Endothelial cell of umbilical vein (primary cell): ENCODE measurements around the gene FOXK1. TPM values are rescaled to one million over a fixed set of nuclear protein-coding genes. Genes with fewer than 3 reads are reported as not detected.

ENCODE experiments used
- BruUV-seq: library from RNA; stranded (reverse); fragments of 400-500 nt; replicated peaks from 2 replicates; lab custom pipeline; 2021; lab: Mats Ljungman, UMichigan
- CTCF ChIA-PET: fragments of 300-600, 350-600 bp; sonication (Branson Sonifier 250); formaldehyde crosslinking; loops from one replicate; lab custom pipeline; 2021; ENCODE audit warnings: antibody characterized with exemption, inconsistent platforms; lab: Charles Lee
- POLR2A ChIA-PET: fragments of 300-600, 350-600 bp; sonication (Branson Sonifier 250); formaldehyde crosslinking; loops from one replicate; lab custom pipeline; 2021; ENCODE audit warnings: antibody characterized with exemption, inconsistent platforms; lab: Charles Lee
- DNase-seq: peaks from one replicate; pipeline ENCODE4 v3.0.0-alpha.2; 2011; ENCODE audit warnings: low read depth, low spot score
- FAIRE-seq: peaks from 2 replicates; lab custom pipeline; 2011; peaks lifted over from hg19 to GRCh38; lab: Jason Lieb, UNC
- H2AFZ ChIP-seq: 2 replicates; pipeline ENCODE4 v1.6.0; 2012; ENCODE audit warnings: low read depth, low read length, control low read depth, inconsistent platforms
- H3K27ac ChIP-seq: 2 replicates; pipeline ENCODE4 v1.5.1; 2011; ENCODE audit warnings: low read depth, mild to moderate bottlenecking, control low read depth, low read length, moderate library complexity; ENCODE audit not compliant: insufficient read depth
- H3K27me3 ChIP-seq, 2 experiments: 2 replicates each; pipeline versions ENCODE4 v1.6.0 to v1.6.1; 2011; ENCODE audit warnings: low read length in 2 of 2, mixed read lengths in 1 of 2; ENCODE audit not compliant: control insufficient read depth in 2 of 2, insufficient read depth in 2 of 2
- H3K36me3 ChIP-seq, 2 experiments: 2 replicates in 1 of 2; 3 replicates in 1 of 2; pipeline ENCODE4 v1.5.1; 2011; ENCODE audit warnings: low read length in 2 of 2, mild to moderate bottlenecking in 1 of 2, moderate library complexity in 1 of 2; ENCODE audit not compliant: control insufficient read depth in 2 of 2, insufficient read depth in 2 of 2; ENCODE audit errors: extremely low read depth in 1 of 2
- H3K4me1 ChIP-seq: 3 replicates; pipeline ENCODE4 v1.5.1; 2011; ENCODE audit warnings: mild to moderate bottlenecking, low read length; ENCODE audit not compliant: control insufficient read depth, insufficient read depth; ENCODE audit errors: extremely low read depth
- H3K4me2 ChIP-seq: 2 replicates; pipeline ENCODE4 v1.6.1; 2011; ENCODE audit warnings: low read length, control low read depth, mixed read lengths; ENCODE audit not compliant: insufficient read depth
- H3K4me3 ChIP-seq, 3 experiments: fragments of 200-600 bp in 1 of 3; sonication (generic), shearing (Covaris generic) in 1 of 3; replicated peaks in 1 of 3; 2 replicates each; pipeline ENCODE4 v1.5.1; 2011 to 2016; ENCODE audit warnings: control low read depth in 3 of 3, low read length in 3 of 3, mild to moderate bottlenecking in 2 of 3, inconsistent platforms in 1 of 3, low read depth in 1 of 3, moderate library complexity in 1 of 3; ENCODE audit not compliant: insufficient read depth in 1 of 3
- H3K79me2 ChIP-seq: 2 replicates; pipeline ENCODE4 v1.6.0; 2012; ENCODE audit warnings: low read length, inconsistent platforms; ENCODE audit not compliant: control insufficient read depth, insufficient read depth
- H3K9ac ChIP-seq: replicated peaks from 2 replicates; pipeline ENCODE3; 2011; ENCODE audit warnings: low read length, control low read depth; ENCODE audit not compliant: insufficient read depth; ENCODE audit errors: extremely low read depth
- H3K9me1 ChIP-seq: replicated peaks from 3 replicates; pipeline ENCODE4 v1.6.0; 2011; ENCODE audit warnings: mild to moderate bottlenecking, low read length; ENCODE audit not compliant: control insufficient read depth, insufficient read depth; ENCODE audit errors: extremely low read depth
- H3K9me3 ChIP-seq: replicated peaks from 2 replicates; pipeline ENCODE4 v1.5.1; 2012; ENCODE audit warnings: low read length, inconsistent platforms; ENCODE audit not compliant: control insufficient read depth, insufficient read depth
- H4K20me1 ChIP-seq: replicated peaks from 2 replicates; pipeline ENCODE3; 2011; ENCODE audit warnings: mild to moderate bottlenecking, low read length; ENCODE audit not compliant: control insufficient read depth, insufficient read depth; ENCODE audit errors: extremely low read depth
- EZH2 ChIP-seq: IDR thresholded peaks from 2 replicates; pipeline ENCODE4 v1.6.1; 2012; ENCODE audit warnings: borderline replicate concordance, low read depth, mild to moderate bottlenecking, moderate library complexity, low read length, inconsistent platforms; ENCODE audit not compliant: severe bottlenecking
- FOS ChIP-seq: IDR thresholded peaks from 2 replicates; pipeline ENCODE4 v1.6.1; 2011; ENCODE audit warnings: mild to moderate bottlenecking, low read length, moderate library complexity, borderline replicate concordance; ENCODE audit not compliant: insufficient read depth
- GATA2 ChIP-seq: IDR thresholded peaks from 2 replicates; pipeline ENCODE4 v1.7.0; 2011; ENCODE audit warnings: low read depth, mild to moderate bottlenecking, moderate library complexity, mixed read lengths, low read length; ENCODE audit not compliant: insufficient read length, insufficient read depth
- JUN ChIP-seq: IDR thresholded peaks from 2 replicates; pipeline ENCODE4 v1.6.1; 2011; ENCODE audit warnings: borderline replicate concordance, low read depth; ENCODE audit not compliant: insufficient read length, insufficient read depth
- MYC ChIP-seq: IDR thresholded peaks from one replicate; pipeline ENCODE4 v1.6.1; 2011; ENCODE audit warnings: mild to moderate bottlenecking, low read depth, low read length
- POLR2A ChIP-seq: IDR thresholded peaks from 2 replicates; pipeline ENCODE4 v1.6.1; 2012; ENCODE audit warnings: low read depth, mild to moderate bottlenecking, control low read depth, low read length
- POLR2AphosphoS5 ChIP-seq: IDR thresholded peaks from 2 replicates; pipeline ENCODE4 v1.6.1; 2012; ENCODE audit warnings: low read depth, mild to moderate bottlenecking, control low read depth, low read length, moderate library complexity; ENCODE audit not compliant: insufficient read depth
- dilution Hi-C: fragments of 300-500 bp; cut with MboI; formaldehyde crosslinking; loops from one replicate; pipeline ENCODE4 v1.15.0; 2019; ENCODE audit warnings: low sequenced_read_pairs; ENCODE audit not compliant: extremely low pct_ligation_motif_present
- intact Hi-C: fragments of 100-400 bp; cut with micrococcal nuclease; formaldehyde crosslinking; loops from one replicate; pipeline ENCODE4 v1.10.0; 2022
- polyA plus RNA-seq, 4 experiments: library from polyadenylated mRNA; depleted of rRNA in 3 of 4; stranded (reverse) in 3 of 4; unstranded in 1 of 4; fragments of >200 nt; gene quantifications; 2 replicates each; pipeline versions ENCODE4 v1.2.1 to v1.2.3, GENCODE V29; 2011 to 2012; ENCODE audit warnings: missing spikeins in 1 of 4
- total RNA-seq: library from RNA; stranded (reverse); gene quantifications from 2 replicates; pipeline ENCODE4 v1.2.3, GENCODE V29; 2021
- TF ChIP-seq, protein P1 (sequence below), 2 donors: IDR thresholded peaks; 1 replicate in 1 of 2; 2 replicates in 1 of 2; pipeline ENCODE4 v1.5.1; 2011; ENCODE audit warnings: low read length in 2 of 2, mild to moderate bottlenecking in 2 of 2, moderate library complexity in 2 of 2, control low read depth in 1 of 2, inconsistent platforms in 1 of 2, low read depth in 1 of 2; ENCODE audit not compliant: insufficient read depth in 1 of 2; ENCODE audit errors: extremely low read depth in 1 of 2
- TF ChIP-seq, protein P2 (sequence below): IDR thresholded peaks from 2 replicates; pipeline ENCODE4 v1.6.1; 2011; ENCODE audit not compliant: insufficient read depth, insufficient read length

The FOXK1 gene
- total and polyA plus RNA-seq, 2 donors (not counting 3 experiments of a cell fraction or from before 2014, with no cell fraction given): 8.0 to 52.1 TPM

DNA sequence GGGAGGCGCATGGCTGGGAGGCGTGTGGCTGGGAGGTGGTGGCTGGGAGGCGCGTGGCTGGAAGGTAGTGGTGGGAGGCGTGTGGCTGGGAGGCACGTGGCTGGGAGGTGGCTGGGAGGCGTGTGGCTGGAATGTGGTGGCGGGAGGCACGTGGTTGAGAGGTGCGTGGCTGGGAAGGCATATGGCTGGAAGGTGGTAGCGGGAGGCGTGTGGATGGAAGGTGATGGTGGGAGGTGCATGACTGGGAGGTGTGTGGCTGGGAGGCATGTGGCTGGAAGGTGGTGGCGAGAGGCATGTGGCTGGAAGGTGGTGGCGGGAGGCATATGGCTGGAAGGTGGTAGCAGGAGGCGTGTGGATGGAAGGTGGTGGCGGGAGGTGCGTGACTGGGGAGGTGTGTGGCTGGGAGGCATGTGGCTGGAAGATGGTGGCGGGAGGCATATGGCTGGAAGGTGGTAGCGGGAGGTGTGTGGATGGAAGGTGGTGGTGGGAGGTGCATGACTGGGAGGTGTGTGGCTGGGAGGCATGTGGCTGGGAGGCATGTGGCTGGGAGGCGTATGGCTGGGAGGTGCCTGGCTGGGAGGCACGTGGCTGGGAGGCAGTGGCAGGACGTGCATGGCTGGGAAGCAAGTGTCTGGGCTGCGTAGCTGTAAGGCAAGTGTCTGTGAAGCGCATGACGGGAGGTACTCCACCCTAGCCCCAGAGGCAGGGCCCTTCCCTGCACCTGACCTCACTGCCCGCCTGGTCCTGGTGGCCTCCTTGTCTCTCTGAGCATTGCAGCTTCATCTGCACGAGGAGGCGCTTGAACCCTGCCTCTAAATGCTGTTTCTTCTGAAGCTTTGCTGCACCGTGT lies 35.1 kb downstream of the FOXK1 start:
- no peak overlapping the region for H3K4me2 ChIP-seq
- ChIA-PET CTCF (interaction anchor here (1.3 kb wide), 1 partner anchor 8 kb away, joined by 3 read pairs; no protein-coding TSS in a partner anchor), POLR2A (no interaction called here)
- TF ChIP-seq GATA2 (no peak), POLR2AphosphoS5 (no peak), EZH2 (no peak), POLR2A (no peak), FOS (no peak), JUN (no peak), MYC (no peak)
- TF ChIP-seq, protein P1, sequence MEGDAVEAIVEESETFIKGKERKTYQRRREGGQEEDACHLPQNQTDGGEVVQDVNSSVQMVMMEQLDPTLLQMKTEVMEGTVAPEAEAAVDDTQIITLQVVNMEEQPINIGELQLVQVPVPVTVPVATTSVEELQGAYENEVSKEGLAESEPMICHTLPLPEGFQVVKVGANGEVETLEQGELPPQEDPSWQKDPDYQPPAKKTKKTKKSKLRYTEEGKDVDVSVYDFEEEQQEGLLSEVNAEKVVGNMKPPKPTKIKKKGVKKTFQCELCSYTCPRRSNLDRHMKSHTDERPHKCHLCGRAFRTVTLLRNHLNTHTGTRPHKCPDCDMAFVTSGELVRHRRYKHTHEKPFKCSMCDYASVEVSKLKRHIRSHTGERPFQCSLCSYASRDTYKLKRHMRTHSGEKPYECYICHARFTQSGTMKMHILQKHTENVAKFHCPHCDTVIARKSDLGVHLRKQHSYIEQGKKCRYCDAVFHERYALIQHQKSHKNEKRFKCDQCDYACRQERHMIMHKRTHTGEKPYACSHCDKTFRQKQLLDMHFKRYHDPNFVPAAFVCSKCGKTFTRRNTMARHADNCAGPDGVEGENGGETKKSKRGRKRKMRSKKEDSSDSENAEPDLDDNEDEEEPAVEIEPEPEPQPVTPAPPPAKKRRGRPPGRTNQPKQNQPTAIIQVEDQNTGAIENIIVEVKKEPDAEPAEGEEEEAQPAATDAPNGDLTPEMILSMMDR (IDR thresholded peaks at IDR 0.05; ENCODE audit: extremely low read depth in 1 of 2, insufficient read depth in 1 of 2, low read depth in 1 of 2, low read length in 2 of 2): no peak
- TF ChIP-seq, protein P2, sequence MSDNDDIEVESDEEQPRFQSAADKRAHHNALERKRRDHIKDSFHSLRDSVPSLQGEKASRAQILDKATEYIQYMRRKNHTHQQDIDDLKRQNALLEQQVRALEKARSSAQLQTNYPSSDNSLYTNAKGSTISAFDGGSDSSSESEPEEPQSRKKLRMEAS: no peak
- BruUV-seq: no TSS peak
- H4K20me1 ChIP-seq: no peaks in the 10 kb centered on the region
- H3K4me3 ChIP-seq: no peak overlapping the region
- no peaks in the 10 kb centered on the region for H3K36me3 ChIP-seq
- dilution Hi-C loops: no loop called here
- no peak overlapping the region for H3K9ac ChIP-seq
- no peaks in the 10 kb centered on the region for H3K4me1 ChIP-seq
- no peaks in the 10 kb centered on the region for H3K9me1 ChIP-seq
- DNase-seq: no peak
- H3K27me3 ChIP-seq: no peaks in the 10 kb centered on the region
- no peaks in the 10 kb centered on the region for H3K9me3 ChIP-seq
- intact Hi-C loops: no loop called here
- H2AFZ ChIP-seq: no peak overlapping the region
- FAIRE-seq: no peak
- H3K79me2 ChIP-seq: peaks cover 80% of the 10 kb centered on the region
- no peak overlapping the region for H3K27ac ChIP-seq
